PC-3 (cell line): ENCODE data around the gene SMIM10. TPM values are rescaled to one million over a fixed set of nuclear protein-coding genes. Genes with fewer than 3 reads are reported as not detected.
"Not testable (repeated sequence)": the region's sequence is repeated elsewhere in the genome, so short reads cannot be mapped to it uniquely, and the experiment has no call there.

Experiments
- ATAC-seq: fragments of 200-7000 bp; cut with Tn5 transposase; 2 replicates; pipeline ENCODE4 v1.9.1; 2020; ENCODE audit warnings: mild to moderate bottlenecking, moderate library complexity
- BruUV-seq: library from RNA; stranded (reverse); fragments of 400-500 nt; replicated peaks from 2 replicates; lab custom pipeline; 2021; lab: Mats Ljungman, UMichigan
- CTCF ChIA-PET: fragments of 300-600 bp; sonication (Branson Sonifier 250); formaldehyde crosslinking; loops from one replicate; lab custom pipeline; 2022; ENCODE audit warnings: antibody characterized with exemption; lab: Charles Lee
- POLR2A ChIA-PET: fragments of 300-600 bp; sonication (Branson Sonifier 250); formaldehyde crosslinking; loops from one replicate; lab custom pipeline; 2022; ENCODE audit warnings: antibody characterized with exemption; ENCODE audit not compliant: unreplicated experiment; lab: Charles Lee
- DNase-seq: peaks from one replicate; pipeline ENCODE4 v3.0.0-alpha.2; 2015
- H2AFZ ChIP-seq: fragments of 300-600 bp; sonication (generic); 2 replicates; pipeline ENCODE4 v1.6.0; 2016; ENCODE audit warnings: antibody characterized with exemption, low read length
- H3F3A ChIP-seq: fragments of 300-600 bp; sonication (generic); one replicate; pipeline ENCODE4 v1.6.0; 2017; ENCODE audit warnings: antibody characterized with exemption, low read length, control low read depth, mild to moderate bottlenecking; ENCODE audit not compliant: unreplicated experiment
- H3K27ac ChIP-seq: fragments of 300-600 bp; sonication (generic); 2 replicates; pipeline ENCODE4 v1.5.1; 2016; ENCODE audit warnings: mild to moderate bottlenecking, low read length
- H3K27me3 ChIP-seq: fragments of 300-600 bp; sonication (generic); 2 replicates; pipeline ENCODE4 v1.6.1; 2016; ENCODE audit warnings: low read length, mixed read lengths
- H3K36me3 ChIP-seq: fragments of 300-600 bp; sonication (generic); 2 replicates; pipeline ENCODE4 v1.6.1; 2016; ENCODE audit warnings: low read depth, mixed run types, low read length, mixed read lengths
- H3K4me1 ChIP-seq: fragments of 300-600 bp; sonication (generic); 2 replicates; pipeline ENCODE4 v1.5.1; 2016; ENCODE audit warnings: low read length; ENCODE audit not compliant: insufficient read depth
- H3K4me2 ChIP-seq: fragments of 300-600 bp; sonication (generic); 2 replicates; pipeline ENCODE4 v1.6.0; 2016; ENCODE audit warnings: low read length
- H3K4me3 ChIP-seq: fragments of 300-600 bp; sonication (generic); 2 replicates; pipeline ENCODE4 v1.5.1; 2016; ENCODE audit warnings: mild to moderate bottlenecking, low read length, mixed read lengths
- H3K79me2 ChIP-seq: fragments of 300-600 bp; sonication (generic); 2 replicates; pipeline ENCODE4 v1.6.1; 2017; ENCODE audit warnings: low read length, mixed read lengths
- H3K9ac ChIP-seq: fragments of 300-600 bp; sonication (generic); 2 replicates; pipeline ENCODE4 v1.6.0; 2016; ENCODE audit warnings: mild to moderate bottlenecking, low read length
- H3K9me2 ChIP-seq: fragments of 300-600 bp; sonication (generic); replicated peaks from 2 replicates; pipeline ENCODE4 v1.6.1; 2016; ENCODE audit warnings: mixed run types, low read length, mixed read lengths
- H3K9me3 ChIP-seq: fragments of 300-600 bp; sonication (generic); 2 replicates; pipeline ENCODE4 v1.6.1; 2016; ENCODE audit warnings: low read length, mixed read lengths
- H4K20me1 ChIP-seq: fragments of 300-600 bp; sonication (generic); 2 replicates; pipeline ENCODE4 v1.6.1; 2016; ENCODE audit warnings: low read length, mixed read lengths
- EZH2 ChIP-seq: fragments of 300-600 bp; sonication (generic); IDR thresholded peaks from one replicate; pipeline ENCODE4 v1.6.1; 2017; ENCODE audit warnings: antibody characterized with exemption, mild to moderate bottlenecking, low read length; ENCODE audit not compliant: unreplicated experiment
- EZH2phosphoT487 ChIP-seq: fragments of 300-600 bp; sonication (generic); IDR thresholded peaks from 2 replicates; pipeline ENCODE4 v1.6.1; 2018; ENCODE audit warnings: mild to moderate bottlenecking, antibody characterized with exemption, low read length, borderline replicate concordance
- intact Hi-C: fragments of 100-400 bp; cut with micrococcal nuclease; formaldehyde crosslinking; loops from 2 replicates; pipeline ENCODE4 v1.9.0; 2023
- total RNA-seq: library from RNA; depleted of rRNA; stranded (reverse); fragments of >200 nt; gene quantifications from 2 replicates; pipeline ENCODE4 v1.2.3, GENCODE V29; 2014
- TF ChIP-seq, protein P1 (sequence below): fragments of 300-600 bp; sonication (generic); conservative IDR thresholded peaks from 2 replicates; pipeline ENCODE4 v1.5.1; 2017; ENCODE audit warnings: antibody characterized with exemption, low read depth, mild to moderate bottlenecking, low read length

Gene SMIM10
- total RNA-seq, 1 experiment from 2014 or later: not detected

DNA sequence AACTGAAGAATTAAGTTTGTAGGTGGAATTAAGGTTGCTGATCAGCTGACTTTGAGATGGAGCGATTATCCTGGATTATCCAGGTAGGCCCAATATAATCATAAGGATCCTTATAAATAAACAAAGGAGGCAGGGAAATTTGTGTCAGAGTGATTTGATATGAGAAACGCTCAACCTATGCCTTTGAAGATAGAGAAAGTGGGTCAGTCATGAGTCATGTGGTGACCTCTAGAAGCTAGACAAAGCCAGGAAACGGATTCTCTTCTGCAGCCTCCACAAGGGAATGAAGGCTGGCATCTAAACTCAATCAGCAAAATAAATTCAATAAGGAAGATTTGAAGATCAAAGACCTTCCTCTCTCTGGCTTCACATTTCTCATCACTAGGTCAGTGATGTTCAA is 41.5 kb upstream of the SMIM10 start:
- H3K27me3 ChIP-seq: no peaks in the 10 kb centered on the region
- peak overlapping the region; percentile 24 for H3K4me2 ChIP-seq
- peak; percentile 49 for DNase-seq
- no peaks in the 10 kb centered on the region for H3K9me3 ChIP-seq
- H4K20me1 ChIP-seq: no peaks in the 10 kb centered on the region
- no peak overlapping the region for H3K9ac ChIP-seq
- no peaks in the 10 kb centered on the region for H3K36me3 ChIP-seq
- H3K79me2 ChIP-seq: no peaks in the 10 kb centered on the region
- POLR2A ChIA-PET: no interaction called here
- H3K9me2 ChIP-seq: no peaks in the 10 kb centered on the region
- no peaks in the 10 kb centered on the region for H3F3A ChIP-seq
- no peak overlapping the region for H2AFZ ChIP-seq
- CTCF ChIA-PET: no interaction called here
- peaks cover 29% of the 10 kb centered on the region for H3K4me1 ChIP-seq
- peak overlapping the region; percentile 65 for H3K27ac ChIP-seq
- intact Hi-C loops: no loop called here
- peak; percentile 31; the same call in 1 of the 2 replicates for ATAC-seq
- BruUV-seq: TSS peak; percentile 41
- H3K4me3 ChIP-seq: no peak overlapping the region
- TF ChIP-seq EZH2phosphoT487 (no peak), EZH2 (no peak)
- TF ChIP-seq, protein P1, sequence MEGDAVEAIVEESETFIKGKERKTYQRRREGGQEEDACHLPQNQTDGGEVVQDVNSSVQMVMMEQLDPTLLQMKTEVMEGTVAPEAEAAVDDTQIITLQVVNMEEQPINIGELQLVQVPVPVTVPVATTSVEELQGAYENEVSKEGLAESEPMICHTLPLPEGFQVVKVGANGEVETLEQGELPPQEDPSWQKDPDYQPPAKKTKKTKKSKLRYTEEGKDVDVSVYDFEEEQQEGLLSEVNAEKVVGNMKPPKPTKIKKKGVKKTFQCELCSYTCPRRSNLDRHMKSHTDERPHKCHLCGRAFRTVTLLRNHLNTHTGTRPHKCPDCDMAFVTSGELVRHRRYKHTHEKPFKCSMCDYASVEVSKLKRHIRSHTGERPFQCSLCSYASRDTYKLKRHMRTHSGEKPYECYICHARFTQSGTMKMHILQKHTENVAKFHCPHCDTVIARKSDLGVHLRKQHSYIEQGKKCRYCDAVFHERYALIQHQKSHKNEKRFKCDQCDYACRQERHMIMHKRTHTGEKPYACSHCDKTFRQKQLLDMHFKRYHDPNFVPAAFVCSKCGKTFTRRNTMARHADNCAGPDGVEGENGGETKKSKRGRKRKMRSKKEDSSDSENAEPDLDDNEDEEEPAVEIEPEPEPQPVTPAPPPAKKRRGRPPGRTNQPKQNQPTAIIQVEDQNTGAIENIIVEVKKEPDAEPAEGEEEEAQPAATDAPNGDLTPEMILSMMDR: no peak

DNA sequence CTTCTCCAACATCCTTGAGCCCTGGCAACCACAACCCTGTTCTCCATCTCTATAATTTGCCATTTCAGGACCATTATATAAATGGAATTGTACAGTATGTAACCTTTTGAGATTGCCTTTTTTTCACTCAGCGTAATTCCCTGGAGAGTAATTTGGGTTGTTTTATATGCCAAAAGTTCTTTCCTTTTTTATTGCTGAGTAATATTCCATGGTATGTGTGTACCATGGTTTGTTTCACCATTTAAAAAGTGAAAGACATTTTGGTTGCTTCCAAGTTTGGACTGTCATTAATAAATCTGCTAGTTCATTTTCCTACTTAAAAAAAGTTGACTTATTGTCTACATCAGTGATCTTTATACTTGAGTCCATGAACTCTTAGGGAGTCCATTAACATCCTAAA is 33.0 kb upstream of the SMIM10 start:
- TF ChIP-seq EZH2phosphoT487: no peak
- TF ChIP-seq, protein P1: no peak
- no peak for TF ChIP-seq EZH2
- no peaks in the 10 kb centered on the region for H3K9me2 ChIP-seq
- H3K4me3 ChIP-seq: no peak overlapping the region
- intact Hi-C loops: no loop called here
- ChIA-PET POLR2A (no interaction called here), CTCF (no interaction called here)
- H2AFZ ChIP-seq: no peak overlapping the region
- no peaks in the 10 kb centered on the region for H3K36me3 ChIP-seq
- no peaks in the 10 kb centered on the region for H3F3A ChIP-seq
- no peak overlapping the region for H3K27ac ChIP-seq
- H3K4me2 ChIP-seq: no peak overlapping the region
- H4K20me1 ChIP-seq: no peaks in the 10 kb centered on the region
- no TSS peak for BruUV-seq
- H3K79me2 ChIP-seq: no peaks in the 10 kb centered on the region
- no peaks in the 10 kb centered on the region for H3K27me3 ChIP-seq
- DNase-seq: no peak
- no peak for ATAC-seq
- H3K9me3 ChIP-seq: no peaks in the 10 kb centered on the region
- H3K4me1 ChIP-seq: no peaks in the 10 kb centered on the region
- no peak overlapping the region for H3K9ac ChIP-seq

DNA sequence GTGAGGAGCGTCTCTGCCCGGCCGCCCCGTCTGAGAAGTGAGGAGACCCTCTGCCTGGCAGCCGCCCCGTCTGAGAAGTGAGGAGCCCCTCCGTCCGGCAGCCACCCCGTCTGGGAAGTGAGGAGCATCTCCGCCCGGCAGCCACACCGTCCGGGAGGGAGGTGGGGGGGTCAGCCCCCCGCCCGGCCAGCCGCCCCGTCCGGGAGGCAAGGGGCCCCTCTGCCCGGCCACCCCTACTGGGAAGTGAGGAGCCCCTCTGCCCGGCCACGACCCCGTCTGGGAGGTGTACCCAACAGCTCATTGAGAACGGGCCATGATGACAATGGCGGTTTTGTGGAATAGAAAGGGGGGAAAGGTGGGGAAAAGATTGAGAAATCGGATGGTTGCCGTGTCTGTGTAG is 30.4 kb upstream of the SMIM10 start:
- H3K36me3 ChIP-seq, H3K9me2 ChIP-seq, H2AFZ ChIP-seq, ATAC-seq, H4K20me1 ChIP-seq, BruUV-seq, intact Hi-C loops, H3K4me2 ChIP-seq, H3K9ac ChIP-seq, DNase-seq, H3K4me3 ChIP-seq, POLR2A ChIA-PET, H3K4me1 ChIP-seq, CTCF ChIA-PET, H3K9me3 ChIP-seq, H3K27ac ChIP-seq, H3K79me2 ChIP-seq, H3K27me3 ChIP-seq, H3F3A ChIP-seq: not testable (repeated sequence)
